Gastrocnemius medialis (tissue), 4 donors: Measurements from ENCODE around the gene FOXD4L1.
"Not testable (repeated sequence)": the region's sequence is repeated elsewhere in the genome, so short reads cannot be mapped to it uniquely, and the experiment has no call there.

Source experiments
- POLR2A ChIP-seq, 2 donors: fragments of 450-650 bp; IDR thresholded peaks; one replicate each; pipeline ENCODE4 v1.6.1; 2017; ENCODE audit warnings: antibody characterized with exemption in 2 of 2, mild to moderate bottlenecking in 2 of 2, moderate library complexity in 2 of 2
- TF ChIP-seq, protein P1 (sequence below), 5 experiments: fragments of 450-650 bp in 3 of 5; fragments of 200-600 bp in 2 of 5; sonication (generic) in 2 of 5; IDR thresholded peaks in 4 of 5; conservative IDR thresholded peaks in 1 of 5; 1 replicate in 4 of 5; 2 replicates in 1 of 5; pipeline ENCODE4 v1.5.1; 2016 to 2019; ENCODE audit warnings: antibody characterized with exemption in 5 of 5, mild to moderate bottlenecking in 3 of 5, moderate library complexity in 3 of 5

GRCh38 chr2:113527350-113528045 lies 29.0 kb downstream of the FOXD4L1 start:
- TF ChIP-seq, protein P1, sequence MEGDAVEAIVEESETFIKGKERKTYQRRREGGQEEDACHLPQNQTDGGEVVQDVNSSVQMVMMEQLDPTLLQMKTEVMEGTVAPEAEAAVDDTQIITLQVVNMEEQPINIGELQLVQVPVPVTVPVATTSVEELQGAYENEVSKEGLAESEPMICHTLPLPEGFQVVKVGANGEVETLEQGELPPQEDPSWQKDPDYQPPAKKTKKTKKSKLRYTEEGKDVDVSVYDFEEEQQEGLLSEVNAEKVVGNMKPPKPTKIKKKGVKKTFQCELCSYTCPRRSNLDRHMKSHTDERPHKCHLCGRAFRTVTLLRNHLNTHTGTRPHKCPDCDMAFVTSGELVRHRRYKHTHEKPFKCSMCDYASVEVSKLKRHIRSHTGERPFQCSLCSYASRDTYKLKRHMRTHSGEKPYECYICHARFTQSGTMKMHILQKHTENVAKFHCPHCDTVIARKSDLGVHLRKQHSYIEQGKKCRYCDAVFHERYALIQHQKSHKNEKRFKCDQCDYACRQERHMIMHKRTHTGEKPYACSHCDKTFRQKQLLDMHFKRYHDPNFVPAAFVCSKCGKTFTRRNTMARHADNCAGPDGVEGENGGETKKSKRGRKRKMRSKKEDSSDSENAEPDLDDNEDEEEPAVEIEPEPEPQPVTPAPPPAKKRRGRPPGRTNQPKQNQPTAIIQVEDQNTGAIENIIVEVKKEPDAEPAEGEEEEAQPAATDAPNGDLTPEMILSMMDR (IDR thresholded peaks at IDR 0.05 in 4 of 5, conservative IDR thresholded peaks at IDR 0.05 in 1 of 5): not testable (repeated sequence)
- not testable (repeated sequence) for TF ChIP-seq POLR2A (IDR thresholded peaks at IDR 0.05)
